Activated CD4-positive, alpha-beta T cell treated with anti-CD3 and anti-CD28 coated beads, Interleukin-2, amount 10 ng/mL, durations not matched to agents 7 days and 5 days (primary cell): Measurements from ENCODE around the gene AGFG1. TPM values are rescaled to one million over a fixed set of nuclear protein-coding genes. Genes with fewer than 3 reads are reported as not detected.

Source experiments
- CTCF ChIA-PET: fragments of 350-600 bp; sonication (Branson Sonifier 250); formaldehyde crosslinking; loops from one replicate; lab custom pipeline; 2021; ENCODE audit warnings: antibody characterized with exemption; lab: Charles Lee
- POLR2A ChIA-PET: fragments of 350-600 bp; sonication (Branson Sonifier 250); formaldehyde crosslinking; loops from one replicate; lab custom pipeline; 2021; ENCODE audit warnings: antibody characterized with exemption; lab: Charles Lee
- DNase-seq: peaks from one replicate; pipeline ENCODE4 v3.0.0-alpha.2; 2020
- H3K27ac Mint-ChIP-seq: one replicate; pipeline ENCODE4 v1.8.0; 2021; ENCODE audit warnings: mild to moderate bottlenecking, moderate library complexity, mixed read lengths
- H3K27me3 Mint-ChIP-seq: one replicate; pipeline ENCODE4 v1.8.0; 2021; ENCODE audit warnings: mixed read lengths
- H3K36me3 Mint-ChIP-seq: one replicate; pipeline ENCODE4 v1.8.0; 2021; ENCODE audit warnings: low read depth, mixed read lengths
- H3K4me1 Mint-ChIP-seq: one replicate; pipeline ENCODE4 v1.8.0; 2021; ENCODE audit warnings: mixed read lengths
- H3K4me3 Mint-ChIP-seq: one replicate; pipeline ENCODE4 v1.8.0; 2021; ENCODE audit warnings: mild to moderate bottlenecking, moderate library complexity, mixed read lengths
- H3K9me3 Mint-ChIP-seq: one replicate; pipeline ENCODE4 v1.8.0; 2021; ENCODE audit warnings: mixed read lengths
- total RNA-seq, 2 experiments: library from RNA; stranded (reverse); gene quantifications; one replicate each; pipeline ENCODE4 v1.2.3, GENCODE V29; 2021

The AGFG1 gene
- total RNA-seq, 2 experiments from 2014 or later, result 59.9 to 80.1 TPM

- no peaks in the 10 kb centered on the region for H3K27me3 Mint-ChIP-seq
- no peak overlapping the region for H3K27ac Mint-ChIP-seq
- CTCF ChIA-PET, result no interaction called here
- H3K36me3 Mint-ChIP-seq, result no peaks in the 10 kb centered on the region
- H3K4me1 Mint-ChIP-seq, result no peaks in the 10 kb centered on the region
- no peak overlapping the region for H3K4me3 Mint-ChIP-seq
- POLR2A ChIA-PET, result no interaction called here
- no peak for DNase-seq
- peaks cover 3% of the 10 kb centered on the region for H3K9me3 Mint-ChIP-seq
These were observed 20.9 kb upstream of the AGFG1 start for GRCh38 chr2:227450926-227451654.

- CTCF ChIA-PET, result no interaction called here
- no peak for DNase-seq
These were observed 20.3 kb upstream of the AGFG1 start for GRCh38 chr2:227451655-227451992.

GRCh38 chr2:227453810-227454209 lies 18.1 kb upstream of the AGFG1 start:
- H3K27me3 Mint-ChIP-seq, result no peaks in the 10 kb centered on the region
- ChIA-PET CTCF (no interaction called here), POLR2A (no interaction called here)
- H3K4me3 Mint-ChIP-seq, result no peak overlapping the region
- no peak overlapping the region for H3K27ac Mint-ChIP-seq
- H3K4me1 Mint-ChIP-seq, result peaks cover 4% of the 10 kb centered on the region
- DNase-seq, result no peak
- H3K9me3 Mint-ChIP-seq, result no peaks in the 10 kb centered on the region
- no peaks in the 10 kb centered on the region for H3K36me3 Mint-ChIP-seq

More at GRCh38 chr2:227451655-227451992, 20.3 kb upstream of the AGFG1 start:
- H3K27ac Mint-ChIP-seq, result no peak overlapping the region
- no peak overlapping the region for H3K4me3 Mint-ChIP-seq
- peaks cover 3% of the 10 kb centered on the region for H3K9me3 Mint-ChIP-seq
- no peaks in the 10 kb centered on the region for H3K27me3 Mint-ChIP-seq
- no peaks in the 10 kb centered on the region for H3K4me1 Mint-ChIP-seq
- no peaks in the 10 kb centered on the region for H3K36me3 Mint-ChIP-seq
- POLR2A ChIA-PET, result no interaction called here

- Mint-ChIP-seq H3K9me3 (no peaks in the 10 kb centered on the region), H3K27me3 (no peaks in the 10 kb centered on the region), H3K36me3 (no peaks in the 10 kb centered on the region), H3K4me1 (peaks cover 6% of the 10 kb centered on the region), H3K4me3 (no peak overlapping the region), H3K27ac (no peak overlapping the region)
- ChIA-PET POLR2A (no interaction called here), CTCF (no interaction called here)
- DNase-seq, result no peak
These were observed 17.6 kb upstream of the AGFG1 start for GRCh38 chr2:227454323-227454860.

- Mint-ChIP-seq H3K36me3 (no peaks in the 10 kb centered on the region), H3K4me1 (peaks cover 11% of the 10 kb centered on the region), H3K4me3 (no peak overlapping the region), H3K27ac (no peak overlapping the region), H3K9me3 (no peaks in the 10 kb centered on the region), H3K27me3 (no peaks in the 10 kb centered on the region)
- no peak for DNase-seq
- ChIA-PET CTCF (no interaction called here), POLR2A (no interaction called here)
These were observed 16.8 kb upstream of the AGFG1 start for GRCh38 chr2:227455200-227455599.

- DNase-seq, result no peak
- POLR2A ChIA-PET, result no interaction called here
- Mint-ChIP-seq H3K27me3 (no peaks in the 10 kb centered on the region), H3K27ac (no peak overlapping the region), H3K4me3 (no peak overlapping the region), H3K36me3 (no peaks in the 10 kb centered on the region), H3K9me3 (no peaks in the 10 kb centered on the region), H3K4me1 (peaks cover 20% of the 10 kb centered on the region)
- CTCF ChIA-PET, result no interaction called here
These were observed 15.9 kb upstream of the AGFG1 start for GRCh38 chr2:227456102-227456501.

- POLR2A ChIA-PET, result no interaction called here
- H3K27ac Mint-ChIP-seq, result no peak overlapping the region
- DNase-seq, result no peak
- H3K36me3 Mint-ChIP-seq, result no peaks in the 10 kb centered on the region
- CTCF ChIA-PET, result no interaction called here
- H3K4me1 Mint-ChIP-seq, result peaks cover 26% of the 10 kb centered on the region
- no peaks in the 10 kb centered on the region for H3K9me3 Mint-ChIP-seq
- no peak overlapping the region for H3K4me3 Mint-ChIP-seq
- no peaks in the 10 kb centered on the region for H3K27me3 Mint-ChIP-seq
These were observed 15.2 kb upstream of the AGFG1 start for GRCh38 chr2:227456772-227457171.

GRCh38 chr2:227460070-227460485 lies 11.9 kb upstream of the AGFG1 start:
- Mint-ChIP-seq H3K4me1 (peaks cover 59% of the 10 kb centered on the region), H3K36me3 (no peaks in the 10 kb centered on the region), H3K4me3 (peak overlapping the region; percentile 6), H3K27ac (peak overlapping the region; percentile 77), H3K9me3 (no peaks in the 10 kb centered on the region), H3K27me3 (no peaks in the 10 kb centered on the region)
- CTCF ChIA-PET, result interaction anchor here (0.9 to 1.2 kb wide), 2 partner anchors 9 to 82 kb away, joined by 3 to 4 read pairs; no protein-coding TSS in a partner anchor
- peak; percentile 59 for DNase-seq
- POLR2A ChIA-PET, result no interaction called here

- DNase-seq, result no peak
- Mint-ChIP-seq H3K9me3 (no peaks in the 10 kb centered on the region), H3K4me1 (peaks cover 65% of the 10 kb centered on the region), H3K27me3 (no peaks in the 10 kb centered on the region), H3K4me3 (no peak overlapping the region), H3K27ac (peak overlapping the region; percentile 39), H3K36me3 (no peaks in the 10 kb centered on the region)
- POLR2A ChIA-PET, result no interaction called here
- CTCF ChIA-PET, result interaction anchor here (0.9 kb wide), 1 partner anchor 8 kb away, joined by 4 read pairs; no protein-coding TSS in a partner anchor
These were observed 11.1 kb upstream of the AGFG1 start for GRCh38 chr2:227460833-227461232.

- Mint-ChIP-seq H3K36me3 (no peaks in the 10 kb centered on the region), H3K4me3 (no peak overlapping the region), H3K4me1 (peaks cover 74% of the 10 kb centered on the region), H3K27me3 (no peaks in the 10 kb centered on the region), H3K27ac (no peak overlapping the region), H3K9me3 (no peaks in the 10 kb centered on the region)
- ChIA-PET CTCF (no interaction called here), POLR2A (no interaction called here)
- no peak for DNase-seq
These were observed 10.0 kb upstream of the AGFG1 start for GRCh38 chr2:227461811-227462461.

GRCh38 chr2:227462462-227462951 lies 9.4 kb upstream of the AGFG1 start:
- H3K4me3 Mint-ChIP-seq, result no peak overlapping the region
- no peak overlapping the region for H3K27ac Mint-ChIP-seq
- H3K4me1 Mint-ChIP-seq, result peaks cover 80% of the 10 kb centered on the region
- POLR2A ChIA-PET, result no interaction called here
- CTCF ChIA-PET, result no interaction called here
- H3K9me3 Mint-ChIP-seq, result no peaks in the 10 kb centered on the region
- H3K27me3 Mint-ChIP-seq, result no peaks in the 10 kb centered on the region
- no peaks in the 10 kb centered on the region for H3K36me3 Mint-ChIP-seq
- no peak for DNase-seq

GRCh38 chr2:227462972-227463931 lies 8.7 kb upstream of the AGFG1 start:
- Mint-ChIP-seq H3K27ac (peak overlapping the region; percentile 89), H3K4me3 (no peak overlapping the region), H3K9me3 (no peaks in the 10 kb centered on the region), H3K4me1 (peaks cover 83% of the 10 kb centered on the region), H3K36me3 (no peaks in the 10 kb centered on the region), H3K27me3 (no peaks in the 10 kb centered on the region)
- ChIA-PET POLR2A (no interaction called here), CTCF (no interaction called here)
- DNase-seq, result no peak
